H1 (cell line): Measurements from ENCODE around the gene ASIC1. TPM values are rescaled to one million over a fixed set of nuclear protein-coding genes. Genes with fewer than 3 reads are reported as not detected.

Experiments
- BACH1 ChIP-seq: IDR thresholded peaks from 2 replicates; pipeline ENCODE4 v1.6.1; 2012; ENCODE audit warnings: low read length, improper control_type of control experiment
- CHD2 ChIP-seq: IDR thresholded peaks from 2 replicates; pipeline ENCODE4 v1.6.1; 2012; ENCODE audit warnings: low read length, improper control_type of control experiment
- polyA plus RNA-seq, 7 experiments: library from polyadenylated mRNA; depleted of rRNA in 3 of 7; stranded (reverse) in 5 of 7; unstranded in 2 of 7; fragments of >200 nt in 5 of 7; fragments of 200-250 nt in 2 of 7; gene quantifications; 1 replicate in 5 of 7; 2 replicates in 1 of 7; 4 replicates in 1 of 7; pipeline versions ENCODE4 v1.2.1 to v1.2.3, GENCODE V29; 2011 to 2013; ENCODE audit warnings: missing spikeins in 2 of 7, mixed read lengths in 2 of 7
- total RNA-seq: library from RNA; stranded (reverse); fragmentation: NEBNext Ultra II Directional; extraction: Animal tissue kit (Norgen Biotek cat#: 25700); gene quantifications from 2 replicates; pipeline ENCODE4 v1.2.1, GENCODE V29; 2021

ASIC1 gene
- total and polyA plus RNA-seq, 2 of the 8 experiments (the other 6 are each of a cell fraction or from before 2014, with no cell fraction given) = 2.4 to 4.4 TPM

DNA sequence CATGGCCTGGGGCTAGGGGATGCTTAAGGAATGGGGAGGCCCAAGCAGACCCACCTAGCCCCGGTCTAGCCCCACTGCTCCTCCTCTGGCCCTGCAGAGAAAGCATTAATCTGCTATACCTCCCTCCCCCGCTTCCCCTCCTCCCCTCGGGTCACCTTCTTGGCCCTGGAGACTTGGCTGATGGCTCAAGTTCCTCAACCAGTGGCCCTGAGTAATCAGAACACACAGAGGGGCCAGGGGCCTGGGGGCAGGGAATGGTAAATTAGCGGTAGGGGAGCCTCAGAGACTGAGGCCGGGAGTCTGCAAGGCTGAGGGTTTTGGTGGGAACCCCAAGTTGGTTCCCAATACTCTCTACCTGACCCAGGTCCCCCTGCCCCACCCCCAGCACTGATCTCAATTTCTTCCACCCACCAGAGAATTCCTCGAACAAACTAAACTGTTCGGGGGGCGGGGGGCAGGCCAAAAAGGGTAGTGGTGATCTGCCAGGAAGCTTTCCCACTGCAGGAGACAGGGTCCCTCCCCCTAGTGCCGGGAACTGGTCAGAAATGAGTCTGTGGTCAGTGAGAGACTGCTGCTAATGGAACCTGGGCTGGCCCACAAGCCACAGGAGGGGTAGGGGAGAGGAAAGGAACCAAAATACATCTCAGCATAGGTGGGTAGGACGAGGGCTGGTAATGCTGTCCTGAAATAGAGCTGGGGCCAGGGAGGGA, 15.0 kb downstream of the ASIC1 start (continued):
- TF ChIP-seq CHD2 (no peak), BACH1 (no peak)
